Spleen (tissue), 7 donors: Measurements from ENCODE around the gene MAN1B1.

Source experiments
- CTCF ChIP-seq, 11 experiments: fragments of 200-600 bp in 7 of 11; fragments of 450-650 bp in 4 of 11; sonication (generic) in 4 of 11; IDR thresholded peaks in 8 of 11; conservative IDR thresholded peaks in 3 of 11; 1 replicate in 7 of 11; 2 replicates in 4 of 11; pipeline versions ENCODE4 v1.4.0 to v1.8.0; 2016 to 2021; ENCODE audit warnings: antibody characterized with exemption in 11 of 11, inconsistent platforms in 4 of 11, mild to moderate bottlenecking in 1 of 11
- POLR2A ChIP-seq, 3 donors: fragments of 450-650 bp; IDR thresholded peaks; one replicate each; pipeline ENCODE4 v1.5.1; 2017; ENCODE audit warnings: antibody characterized with exemption in 3 of 3, mild to moderate bottlenecking in 1 of 3
- POLR2AphosphoS5 ChIP-seq, 3 donors: sonication (generic); formaldehyde crosslinking; IDR thresholded peaks; one replicate each; pipeline ENCODE4 v1.5.1; 2017; ENCODE audit warnings: antibody characterized with exemption in 3 of 3
- donor health status: DM: no; HTN: no; CAD: no; lungs with moderate emphysema.
- donor health status: DM: no; HTN: no; CAD: no.
- donor health status: DM: no; HTN: no; CAD: no.

GRCh38 chr9:137128158-137128861, 41.5 kb downstream of the MAN1B1 start:
- no peak for TF ChIP-seq CTCF (IDR thresholded peaks at IDR 0.05 in 8 of 11, conservative IDR thresholded peaks at IDR 0.05 in 3 of 11)
- TF ChIP-seq POLR2A (IDR thresholded peaks at IDR 0.05) = no peak
- TF ChIP-seq POLR2AphosphoS5 (IDR thresholded peaks at IDR 0.05) = no peak
